ENCODE results near the gene SLC28A1. TPM values are rescaled to one million over a fixed set of nuclear protein-coding genes. Genes with fewer than 3 reads are reported as not detected.

Gene SLC28A1, protein sequence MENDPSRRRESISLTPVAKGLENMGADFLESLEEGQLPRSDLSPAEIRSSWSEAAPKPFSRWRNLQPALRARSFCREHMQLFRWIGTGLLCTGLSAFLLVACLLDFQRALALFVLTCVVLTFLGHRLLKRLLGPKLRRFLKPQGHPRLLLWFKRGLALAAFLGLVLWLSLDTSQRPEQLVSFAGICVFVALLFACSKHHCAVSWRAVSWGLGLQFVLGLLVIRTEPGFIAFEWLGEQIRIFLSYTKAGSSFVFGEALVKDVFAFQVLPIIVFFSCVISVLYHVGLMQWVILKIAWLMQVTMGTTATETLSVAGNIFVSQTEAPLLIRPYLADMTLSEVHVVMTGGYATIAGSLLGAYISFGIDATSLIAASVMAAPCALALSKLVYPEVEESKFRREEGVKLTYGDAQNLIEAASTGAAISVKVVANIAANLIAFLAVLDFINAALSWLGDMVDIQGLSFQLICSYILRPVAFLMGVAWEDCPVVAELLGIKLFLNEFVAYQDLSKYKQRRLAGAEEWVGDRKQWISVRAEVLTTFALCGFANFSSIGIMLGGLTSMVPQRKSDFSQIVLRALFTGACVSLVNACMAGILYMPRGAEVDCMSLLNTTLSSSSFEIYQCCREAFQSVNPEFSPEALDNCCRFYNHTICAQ
- total RNA-seq (2014; rRNA removed; shearing (Covaris generic)) (not detected in 2 replicates), polyA plus RNA-seq (2016; fragmentation: Nextera tagmentation; extraction: Ambion mirVana) (not detected in 2 replicates)

DNA sequence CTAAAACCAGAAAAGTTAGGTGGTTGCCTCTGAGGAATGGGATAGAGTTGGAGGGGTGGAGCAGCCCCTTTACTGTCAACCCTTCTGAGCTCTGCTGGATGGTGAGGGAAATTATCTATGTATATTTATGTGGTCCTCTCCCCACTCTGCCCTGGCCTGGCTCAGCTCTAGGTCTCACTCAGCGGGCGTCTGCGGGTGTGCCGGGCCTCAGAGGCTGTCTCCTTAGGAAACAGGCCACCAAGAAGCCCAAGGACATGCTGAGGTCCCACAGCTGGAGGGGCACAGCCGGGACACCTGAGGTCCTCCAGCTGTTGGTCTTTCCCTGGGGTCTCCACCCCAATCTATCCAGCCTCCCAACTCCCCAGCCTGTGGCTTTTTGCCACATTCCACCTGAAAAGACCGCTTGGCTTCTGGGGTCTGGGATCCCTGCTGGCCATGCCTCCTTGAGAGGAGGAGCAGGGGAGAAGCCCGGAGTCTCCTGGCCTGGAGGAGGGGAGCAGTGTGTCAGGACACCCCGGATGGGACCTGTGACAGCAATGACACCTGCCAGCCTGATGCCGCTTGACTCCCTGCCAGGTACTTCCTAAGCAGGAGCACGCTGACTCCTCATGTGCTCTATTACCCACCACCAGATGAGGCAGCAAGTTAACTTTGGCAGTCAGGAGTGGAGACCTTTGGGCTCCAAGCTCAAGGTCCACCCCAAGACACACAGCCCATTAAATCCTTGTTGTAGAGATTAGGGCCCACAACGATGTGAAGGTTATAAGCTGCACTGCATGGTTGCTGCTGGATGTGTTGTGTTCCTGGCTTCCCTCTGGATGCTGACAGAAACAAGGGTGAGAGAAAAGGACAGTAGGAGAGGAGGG, at the start of gene SLC28A1:
TSS of gene SLC28A1 (plus strand) at position 747 of the 866 bp plus-strand sequence. CDS start 3,099 bp downstream, outside the sequence.
- H3K9me2 ChIP-seq (ENCODE audit: insufficient read depth), result no peaks in the 10 kb centered on the region
- WGBS, 2 experiments (ENCODE audit: low coverage in 1 of 2, low lambda C conversion rate in 2 of 2, missing lambda C conversion rate in 2 of 2), result 70 to 76% methylated on average over 11 of the region's 11 CpGs
- no peaks in the 10 kb centered on the region for H4K20me1 ChIP-seq (ENCODE audit: insufficient read depth)
- no peaks in the 10 kb centered on the region for H3K27me3 ChIP-seq (replicated peaks; ENCODE audit: insufficient read depth)
- TF ChIP-seq EZH2phosphoT487 (IDR thresholded peaks at IDR 0.05; ENCODE audit: insufficient read depth, low read depth) (no peak), EZH2 (IDR thresholded peaks at IDR 0.05; ENCODE audit: insufficient read depth, poor library complexity, severe bottlenecking) (no peak)
- in situ Hi-C loops (cut with MboI), result no loop called here
- no peaks in the 10 kb centered on the region for H3K9me3 ChIP-seq (ENCODE audit: low read depth)
- H3K4me2 ChIP-seq (ENCODE audit: unreplicated experiment), result no peak within 1 kb of the TSS
- DNase-seq, result no peak
- H3K4me1 ChIP-seq (ENCODE audit: insufficient read depth), result no peaks in the 10 kb centered on the region
- no peaks in the 10 kb centered on the region for H3K36me3 ChIP-seq (ENCODE audit: low read depth)
- no peak within 1 kb of the TSS for H3K4me3 ChIP-seq
- H3K9ac ChIP-seq, result no peak within 1 kb of the TSS
- no peak within 1 kb of the TSS for H3K27ac ChIP-seq
- H3K79me2 ChIP-seq (ENCODE audit: insufficient read depth), result no peaks in the 10 kb centered on the region
- H2AFZ ChIP-seq, result no peak within 1 kb of the TSS
- H3F3A ChIP-seq (ENCODE audit: insufficient read depth), result no peaks in the 10 kb centered on the region

DNA sequence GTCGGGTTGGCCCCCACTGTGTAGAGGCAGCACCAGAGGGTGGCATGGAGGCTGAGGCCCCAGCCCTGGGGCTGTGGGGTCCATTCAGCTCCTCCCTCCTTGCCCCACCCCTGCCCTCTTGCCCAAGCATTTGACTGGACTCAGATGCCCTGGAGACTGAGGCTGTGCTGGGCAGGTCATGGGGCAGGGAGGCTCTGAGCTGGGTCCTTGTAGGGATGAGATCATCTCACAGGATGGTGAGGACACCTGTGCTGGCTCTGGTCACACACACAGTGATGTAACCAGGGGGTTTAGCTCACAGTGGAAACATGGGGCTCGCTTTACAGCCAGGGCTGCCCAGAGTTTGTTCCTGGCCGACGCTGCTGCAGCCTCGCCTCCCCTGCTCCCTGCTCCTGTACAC, 49.5 kb upstream of the SLC28A1 start:
- WGBS, 2 experiments (ENCODE audit: low coverage in 1 of 2, low lambda C conversion rate in 2 of 2, missing lambda C conversion rate in 2 of 2), result 86 to 93% methylated on average over 5 of the region's 5 CpGs
- no peak for TF ChIP-seq EZH2phosphoT487 (IDR thresholded peaks at IDR 0.05; ENCODE audit: insufficient read depth, low read depth)
- no peak for TF ChIP-seq EZH2 (IDR thresholded peaks at IDR 0.05; ENCODE audit: insufficient read depth, poor library complexity, severe bottlenecking)
- in situ Hi-C loops (cut with MboI), result no loop called here

DNA sequence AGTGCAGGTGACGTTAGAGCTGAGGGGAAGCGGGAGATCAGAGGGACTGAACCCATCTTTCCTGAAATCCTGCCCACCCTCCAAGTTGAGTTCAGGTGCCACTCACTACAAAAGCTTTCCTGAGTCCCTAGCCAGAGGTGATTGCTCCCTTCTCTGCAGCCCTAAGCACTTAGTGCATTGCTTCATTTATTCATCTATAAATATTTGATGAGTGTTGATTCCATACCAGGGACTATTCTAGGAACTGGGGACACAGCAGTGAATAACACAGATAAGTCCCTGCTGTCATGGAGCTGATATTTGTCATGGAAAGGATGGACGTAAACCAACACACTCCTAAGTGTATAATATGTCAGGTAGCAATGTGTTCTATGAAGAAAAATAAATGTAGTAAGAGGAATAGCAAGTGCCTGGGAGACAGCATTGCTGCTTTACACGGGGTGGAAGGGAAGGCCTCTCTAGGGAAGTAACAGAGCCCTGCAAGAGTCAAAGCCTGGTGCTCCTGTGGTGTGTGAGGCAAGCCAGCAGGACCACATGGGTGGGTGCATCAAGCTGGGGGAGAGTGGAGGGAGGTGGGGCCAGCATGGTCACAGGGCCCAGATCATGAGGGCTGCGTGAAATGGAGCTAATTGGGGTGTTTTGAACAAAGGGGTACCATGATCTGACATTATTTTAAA, 48.7 kb upstream of the SLC28A1 start:
- no peak overlapping the region for H2AFZ ChIP-seq
- no peak overlapping the region for H3K9ac ChIP-seq
- H3K27me3 ChIP-seq (replicated peaks; ENCODE audit: insufficient read depth), result no peaks in the 10 kb centered on the region
- no peak for TF ChIP-seq EZH2 (IDR thresholded peaks at IDR 0.05; ENCODE audit: insufficient read depth, poor library complexity, severe bottlenecking)
- TF ChIP-seq EZH2phosphoT487 (IDR thresholded peaks at IDR 0.05; ENCODE audit: insufficient read depth, low read depth), result no peak
- H3K36me3 ChIP-seq (ENCODE audit: low read depth), result no peaks in the 10 kb centered on the region
- H3K4me2 ChIP-seq (ENCODE audit: unreplicated experiment), result no peak overlapping the region
- 62 to 66% methylated on average over 5 of the region's 5 CpGs for WGBS, 2 experiments (ENCODE audit: low coverage in 1 of 2, low lambda C conversion rate in 2 of 2, missing lambda C conversion rate in 2 of 2)
- H3K9me3 ChIP-seq (ENCODE audit: low read depth), result no peaks in the 10 kb centered on the region
- no peaks in the 10 kb centered on the region for H4K20me1 ChIP-seq (ENCODE audit: insufficient read depth)
- H3K9me2 ChIP-seq (ENCODE audit: insufficient read depth), result no peaks in the 10 kb centered on the region
- H3K4me1 ChIP-seq (ENCODE audit: insufficient read depth), result peaks cover 5% of the 10 kb centered on the region; the same call in 1 of the 2 replicates
- H3K79me2 ChIP-seq (ENCODE audit: insufficient read depth), result no peaks in the 10 kb centered on the region
- no peaks in the 10 kb centered on the region for H3F3A ChIP-seq (ENCODE audit: insufficient read depth)
- in situ Hi-C loops (cut with MboI), result no loop called here
- DNase-seq, result no peak
- H3K27ac ChIP-seq, result no peak overlapping the region
- H3K4me3 ChIP-seq, result no peak overlapping the region

More for the DNA sequence above, 49.5 kb upstream of the SLC28A1 start:
- Histone ChIP-seq H3K9ac (no peak overlapping the region), H3K4me3 (no peak overlapping the region), H3K27me3 (replicated peaks; ENCODE audit: insufficient read depth) (no peaks in the 10 kb centered on the region), H4K20me1 (ENCODE audit: insufficient read depth) (no peaks in the 10 kb centered on the region), H3F3A (ENCODE audit: insufficient read depth) (no peaks in the 10 kb centered on the region), H3K9me3 (ENCODE audit: low read depth) (no peaks in the 10 kb centered on the region), H3K9me2 (ENCODE audit: insufficient read depth) (no peaks in the 10 kb centered on the region), H3K36me3 (ENCODE audit: low read depth) (no peaks in the 10 kb centered on the region), H3K4me2 (ENCODE audit: unreplicated experiment) (no peak overlapping the region), H3K79me2 (ENCODE audit: insufficient read depth) (no peaks in the 10 kb centered on the region), H3K27ac (no peak overlapping the region), H3K4me1 (ENCODE audit: insufficient read depth) (no peaks in the 10 kb centered on the region), H2AFZ (no peak overlapping the region)
- DNase-seq, result no peak

All from GM23248 (cell line).